ENCODE results near the gene TNKS2. TPM values are rescaled to one million over a fixed set of nuclear protein-coding genes. Genes with fewer than 3 reads are reported as not detected.

The TNKS2 gene
- total and polyA plus RNA-seq, 2 of the 13 experiments (the other 11 are each of a cell fraction or from before 2014, with no cell fraction given), result 15.2 to 19.4 TPM

DNA sequence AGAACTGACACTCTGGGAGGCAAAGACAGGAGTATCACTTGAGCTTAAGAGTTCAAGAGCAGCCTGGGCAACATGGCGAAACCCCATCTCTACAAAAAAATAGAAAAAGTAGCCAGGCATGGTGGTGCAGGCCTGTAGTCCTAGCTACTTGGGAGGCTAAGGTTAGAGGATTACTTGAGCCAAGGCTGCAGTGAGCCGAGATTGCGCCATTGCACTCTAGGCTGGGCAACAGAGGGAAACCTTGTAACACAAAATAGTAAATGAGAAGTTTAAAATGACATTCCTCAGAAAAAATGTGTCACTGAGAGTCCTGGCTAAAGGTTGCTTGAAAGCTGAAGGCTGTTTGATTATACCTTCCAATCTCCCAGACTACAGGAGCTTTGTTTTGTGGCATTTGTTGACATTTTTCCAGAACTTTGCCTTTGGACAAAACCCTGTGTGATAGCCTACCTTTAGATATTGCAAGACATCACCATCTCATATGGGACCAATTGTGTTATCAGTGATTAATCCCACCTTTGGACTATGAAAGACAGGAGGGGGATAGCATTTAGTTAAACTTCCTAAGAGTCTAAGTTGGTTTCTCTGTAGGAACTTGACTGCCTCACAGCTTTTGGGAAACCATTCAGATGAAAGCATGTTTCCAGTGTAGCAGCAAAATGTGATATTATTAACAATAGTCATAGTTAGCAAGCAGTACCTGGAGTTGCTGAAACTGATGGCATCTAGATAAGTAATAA lies 5.3 kb downstream of the TNKS2 start (continued):
- TF ChIP-seq CEBPG (CRISPR knock-in tag; IDR thresholded peaks at IDR 0.05) (peak; percentile 91), HMG20B (CRISPR knock-in tag; conservative IDR thresholded peaks at IDR 0.05) (no peak), ZNF160 (CRISPR knock-in tag; IDR thresholded peaks at IDR 0.05) (no peak), SP140L (CRISPR knock-in tag; IDR thresholded peaks at IDR 0.05; ENCODE audit: borderline replicate concordance) (0 out of 2 replicates have a peak, but pooled peaks have one; percentile 24), KLF16 (CRISPR knock-in tag; IDR thresholded peaks at IDR 0.05) (no peak), TEAD2 (CRISPR knock-in tag; IDR thresholded peaks at IDR 0.05) (no peak), PHF20 (CRISPR knock-in tag; IDR thresholded peaks at IDR 0.05) (no peak), ZNF333 (CRISPR knock-in tag; IDR thresholded peaks at IDR 0.05; ENCODE audit: borderline replicate concordance) (no peak), TGIF2 (CRISPR knock-in tag; IDR thresholded peaks at IDR 0.05) (0 out of 2 replicates have a peak, but pooled peaks have one; percentile 27), FLYWCH1 (CRISPR knock-in tag; IDR thresholded peaks at IDR 0.05) (no peak), ASH2L (IDR thresholded peaks at IDR 0.05; ENCODE audit: insufficient read length, low read depth, low read length) (peak; percentile 89), ZSCAN31 (CRISPR knock-in tag; IDR thresholded peaks at IDR 0.05; ENCODE audit: low read depth) (peak; percentile 35; the same call in 1 of the 2 replicates), ZFAT (CRISPR knock-in tag; conservative IDR thresholded peaks at IDR 0.05) (no peak), SATB2 (CRISPR knock-in tag; IDR thresholded peaks at IDR 0.05) (no peak), ZNF792 (CRISPR knock-in tag; IDR thresholded peaks at IDR 0.05) (0 out of 2 replicates have a peak, but pooled peaks have one; percentile 15), KAT7 (CRISPR knock-in tag; IDR thresholded peaks at IDR 0.05; ENCODE audit: borderline replicate concordance) (no peak), BRCA1 (CRISPR knock-in tag; IDR thresholded peaks at IDR 0.05) (no peak), NFE2 (CRISPR knock-in tag; IDR thresholded peaks at IDR 0.05) (no peak)
- TF ChIP-seq, protein P1, sequence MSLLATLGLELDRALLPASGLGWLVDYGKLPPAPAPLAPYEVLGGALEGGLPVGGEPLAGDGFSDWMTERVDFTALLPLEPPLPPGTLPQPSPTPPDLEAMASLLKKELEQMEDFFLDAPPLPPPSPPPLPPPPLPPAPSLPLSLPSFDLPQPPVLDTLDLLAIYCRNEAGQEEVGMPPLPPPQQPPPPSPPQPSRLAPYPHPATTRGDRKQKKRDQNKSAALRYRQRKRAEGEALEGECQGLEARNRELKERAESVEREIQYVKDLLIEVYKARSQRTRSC (CRISPR knock-in tag; IDR thresholded peaks at IDR 0.05; ENCODE audit: low read depth), result no peak
- TF ChIP-seq, protein P2, sequence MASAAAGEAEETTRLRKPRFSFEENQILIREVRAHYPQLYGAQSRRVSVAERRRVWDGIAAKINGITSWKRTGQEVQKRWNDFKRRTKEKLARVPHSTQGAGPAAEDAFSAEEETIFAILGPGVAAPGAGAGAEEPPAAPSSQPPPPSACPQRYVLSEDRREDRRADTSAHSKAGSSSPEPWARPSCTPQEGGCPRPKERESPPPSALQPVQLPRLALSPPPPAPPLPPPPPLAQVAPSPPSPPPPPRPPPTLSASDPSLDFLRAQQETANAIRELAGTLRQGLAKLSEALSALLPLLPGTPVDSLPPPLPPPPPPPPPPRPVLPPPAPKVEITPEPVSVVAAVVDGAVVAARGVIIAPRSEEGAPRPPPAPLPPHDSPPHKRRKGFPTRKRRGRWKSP (CRISPR knock-in tag; IDR thresholded peaks at IDR 0.05), result no peak
- TF ChIP-seq, protein P3, sequence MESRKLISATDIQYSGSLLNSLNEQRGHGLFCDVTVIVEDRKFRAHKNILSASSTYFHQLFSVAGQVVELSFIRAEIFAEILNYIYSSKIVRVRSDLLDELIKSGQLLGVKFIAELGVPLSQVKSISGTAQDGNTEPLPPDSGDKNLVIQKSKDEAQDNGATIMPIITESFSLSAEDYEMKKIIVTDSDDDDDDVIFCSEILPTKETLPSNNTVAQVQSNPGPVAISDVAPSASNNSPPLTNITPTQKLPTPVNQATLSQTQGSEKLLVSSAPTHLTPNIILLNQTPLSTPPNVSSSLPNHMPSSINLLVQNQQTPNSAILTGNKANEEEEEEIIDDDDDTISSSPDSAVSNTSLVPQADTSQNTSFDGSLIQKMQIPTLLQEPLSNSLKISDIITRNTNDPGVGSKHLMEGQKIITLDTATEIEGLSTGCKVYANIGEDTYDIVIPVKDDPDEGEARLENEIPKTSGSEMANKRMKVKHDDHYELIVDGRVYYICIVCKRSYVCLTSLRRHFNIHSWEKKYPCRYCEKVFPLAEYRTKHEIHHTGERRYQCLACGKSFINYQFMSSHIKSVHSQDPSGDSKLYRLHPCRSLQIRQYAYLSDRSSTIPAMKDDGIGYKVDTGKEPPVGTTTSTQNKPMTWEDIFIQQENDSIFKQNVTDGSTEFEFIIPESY (CRISPR knock-in tag; IDR thresholded peaks at IDR 0.05), result peak; percentile 66; the same call in 1 of the 2 replicates
- TF ChIP-seq, protein P4, sequence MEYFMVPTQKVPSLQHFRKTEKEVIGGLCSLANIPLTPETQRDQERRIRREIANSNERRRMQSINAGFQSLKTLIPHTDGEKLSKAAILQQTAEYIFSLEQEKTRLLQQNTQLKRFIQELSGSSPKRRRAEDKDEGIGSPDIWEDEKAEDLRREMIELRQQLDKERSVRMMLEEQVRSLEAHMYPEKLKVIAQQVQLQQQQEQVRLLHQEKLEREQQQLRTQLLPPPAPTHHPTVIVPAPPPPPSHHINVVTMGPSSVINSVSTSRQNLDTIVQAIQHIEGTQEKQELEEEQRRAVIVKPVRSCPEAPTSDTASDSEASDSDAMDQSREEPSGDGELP (IDR thresholded peaks at IDR 0.05; ENCODE audit: borderline replicate concordance, low read depth), result peak; percentile 3; the same call in 1 of the 2 replicates
- TF ChIP-seq, protein P5, sequence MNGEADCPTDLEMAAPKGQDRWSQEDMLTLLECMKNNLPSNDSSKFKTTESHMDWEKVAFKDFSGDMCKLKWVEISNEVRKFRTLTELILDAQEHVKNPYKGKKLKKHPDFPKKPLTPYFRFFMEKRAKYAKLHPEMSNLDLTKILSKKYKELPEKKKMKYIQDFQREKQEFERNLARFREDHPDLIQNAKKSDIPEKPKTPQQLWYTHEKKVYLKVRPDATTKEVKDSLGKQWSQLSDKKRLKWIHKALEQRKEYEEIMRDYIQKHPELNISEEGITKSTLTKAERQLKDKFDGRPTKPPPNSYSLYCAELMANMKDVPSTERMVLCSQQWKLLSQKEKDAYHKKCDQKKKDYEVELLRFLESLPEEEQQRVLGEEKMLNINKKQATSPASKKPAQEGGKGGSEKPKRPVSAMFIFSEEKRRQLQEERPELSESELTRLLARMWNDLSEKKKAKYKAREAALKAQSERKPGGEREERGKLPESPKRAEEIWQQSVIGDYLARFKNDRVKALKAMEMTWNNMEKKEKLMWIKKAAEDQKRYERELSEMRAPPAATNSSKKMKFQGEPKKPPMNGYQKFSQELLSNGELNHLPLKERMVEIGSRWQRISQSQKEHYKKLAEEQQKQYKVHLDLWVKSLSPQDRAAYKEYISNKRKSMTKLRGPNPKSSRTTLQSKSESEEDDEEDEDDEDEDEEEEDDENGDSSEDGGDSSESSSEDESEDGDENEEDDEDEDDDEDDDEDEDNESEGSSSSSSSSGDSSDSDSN (CRISPR knock-in tag; IDR thresholded peaks at IDR 0.05), result no peak
